Endodermal cell (in vitro differentiated cells): ENCODE results near the gene LEMD3. TPM values are rescaled to one million over a fixed set of nuclear protein-coding genes. Genes with fewer than 3 reads are reported as not detected.

ENCODE experiments used
- DNase-seq: peaks from one replicate; pipeline ENCODE4 v3.0.0-alpha.2; 2017
- H3K27ac ChIP-seq: 2 replicates; pipeline ENCODE4 v1.5.1; 2013; ENCODE audit warnings: mild to moderate bottlenecking, low read depth, low read length, moderate library complexity
- H3K27me3 ChIP-seq: 2 replicates; pipeline ENCODE4 v1.6.1; 2013; ENCODE audit warnings: mild to moderate bottlenecking, low read length, moderate library complexity; ENCODE audit not compliant: insufficient read depth, control insufficient read depth, poor library complexity, severe bottlenecking
- H3K36me3 ChIP-seq: 2 replicates; pipeline ENCODE4 v1.7.0; 2013; ENCODE audit warnings: mild to moderate bottlenecking, low read length, moderate library complexity; ENCODE audit not compliant: control insufficient read depth, insufficient read depth
- H3K4me1 ChIP-seq: one replicate; pipeline ENCODE4 v1.7.0; 2013; ENCODE audit warnings: low read length; ENCODE audit not compliant: control insufficient read depth, insufficient read depth
- H3K4me3 ChIP-seq: 2 replicates; pipeline ENCODE4 v1.5.1; 2013; ENCODE audit warnings: mild to moderate bottlenecking, low read length, moderate library complexity
- H3K9ac ChIP-seq: 2 replicates; pipeline ENCODE4 v1.6.1; 2013; ENCODE audit warnings: mild to moderate bottlenecking, low read length, moderate library complexity; ENCODE audit not compliant: poor library complexity, severe bottlenecking; ENCODE audit errors: extremely low read depth
- H3K9me3 ChIP-seq: 2 replicates; pipeline ENCODE4 v1.6.1; 2013; ENCODE audit warnings: mild to moderate bottlenecking, low read length, moderate library complexity; ENCODE audit not compliant: control insufficient read depth
- H3K27ac Mint-ChIP-seq: 2 replicates; pipeline ENCODE4 v1.8.0; 2020; ENCODE audit warnings: mixed read lengths
- H3K27me3 Mint-ChIP-seq: 2 replicates; pipeline ENCODE4 v1.8.0; 2021; ENCODE audit warnings: mild to moderate bottlenecking, mixed read lengths; ENCODE audit not compliant: insufficient read depth
- H3K36me3 Mint-ChIP-seq: 2 replicates; pipeline ENCODE4 v1.8.0; 2020; ENCODE audit warnings: low read depth, mixed read lengths
- H3K4me1 Mint-ChIP-seq: 2 replicates; pipeline ENCODE4 v1.8.0; 2020; ENCODE audit warnings: mixed read lengths
- H3K4me3 Mint-ChIP-seq: 2 replicates; pipeline ENCODE4 v1.8.0; 2020; ENCODE audit warnings: mild to moderate bottlenecking, moderate library complexity, mixed read lengths
- H3K9me3 Mint-ChIP-seq: 2 replicates; pipeline ENCODE4 v1.8.0; 2020; ENCODE audit warnings: mild to moderate bottlenecking, mixed read lengths
- CTCF ChIP-seq: fragments of 200-600 bp; sonication (generic); conservative IDR thresholded peaks from 2 replicates; pipeline ENCODE4 v1.5.0; 2021; ENCODE audit warnings: antibody characterized with exemption, mild to moderate bottlenecking
- WGBS, 2 experiments: methylation state at CpG; one replicate each; pipeline versions ENCODE4 v1.1.5 to v1.1.7; 2013; ENCODE audit warnings: missing lambda C conversion rate in 2 of 2, mixed read lengths in 1 of 2; ENCODE audit not compliant: insufficient coverage in 1 of 2, insufficient read length in 1 of 2; 5-methylcytosine and 5-hydroxymethylcytosine counted together
- total RNA-seq, 2 donors: library from RNA; stranded (reverse); fragmentation: NEBNext Ultra II Directional in 1 of 2; extraction: Animal tissue kit (Norgen Biotek cat#: 25700) in 1 of 2; gene quantifications; 2 replicates in 1 of 2; 3 replicates in 1 of 2; pipeline ENCODE4 v1.2.1, GENCODE V29; 2021

LEMD3 gene
- total RNA-seq, 2 donors from 2014 or later: 35.8 to 37.3 TPM

- no peak for TF ChIP-seq CTCF
- no CpG with 5 or more reads among the region's 1 CpG for WGBS, 2 experiments
Observed at GRCh38 chr12:65237153-65237552, 67.8 kb downstream of the LEMD3 start.

GRCh38 chr12:65238609-65239008, 69.2 kb downstream of the LEMD3 start:
- H3K27ac ChIP-seq: no peak overlapping the region
- Mint-ChIP-seq H3K4me1 (peaks cover under 1% of the 10 kb centered on the region), H3K4me3 (no peak overlapping the region), H3K27ac (no peak overlapping the region), H3K27me3 (no peaks in the 10 kb centered on the region), H3K9me3 (no peaks in the 10 kb centered on the region), H3K36me3 (peaks cover 18% of the 10 kb centered on the region)
- H3K36me3 ChIP-seq: peaks cover 37% of the 10 kb centered on the region
- no peaks in the 10 kb centered on the region for H3K9me3 ChIP-seq
- H3K27me3 ChIP-seq: no peaks in the 10 kb centered on the region
- no peak for TF ChIP-seq CTCF
- no peaks in the 10 kb centered on the region for H3K4me1 ChIP-seq
- H3K4me3 ChIP-seq: no peak overlapping the region
- H3K9ac ChIP-seq: no peak overlapping the region
- no peak for DNase-seq
- WGBS, 2 experiments: 94 to 100% methylated on average over 1 to 3 of the region's 3 CpGs

More at GRCh38 chr12:65237153-65237552, 67.8 kb downstream of the LEMD3 start:
- H3K9ac ChIP-seq: no peak overlapping the region
- H3K27me3 ChIP-seq: no peaks in the 10 kb centered on the region
- no peak for DNase-seq
- no peaks in the 10 kb centered on the region for H3K4me1 ChIP-seq
- H3K4me3 ChIP-seq: no peak overlapping the region
- no peaks in the 10 kb centered on the region for H3K27me3 Mint-ChIP-seq
- H3K27ac Mint-ChIP-seq: no peak overlapping the region
- no peaks in the 10 kb centered on the region for H3K9me3 Mint-ChIP-seq
- no peak overlapping the region for H3K27ac ChIP-seq
- H3K9me3 ChIP-seq: no peaks in the 10 kb centered on the region
- H3K36me3 Mint-ChIP-seq: peaks cover 11% of the 10 kb centered on the region
- peaks cover 27% of the 10 kb centered on the region for H3K36me3 ChIP-seq
- no peak overlapping the region for H3K4me3 Mint-ChIP-seq
- H3K4me1 Mint-ChIP-seq: peaks cover 2% of the 10 kb centered on the region

GRCh38 chr12:65248656-65249633, 79.6 kb downstream of the LEMD3 start:
- H3K9me3 Mint-ChIP-seq: no peaks in the 10 kb centered on the region
- H3K4me1 Mint-ChIP-seq: no peaks in the 10 kb centered on the region
- no peak overlapping the region for H3K4me3 Mint-ChIP-seq
- no peak overlapping the region for H3K27ac Mint-ChIP-seq
- Histone ChIP-seq H3K27me3 (no peaks in the 10 kb centered on the region), H3K9me3 (no peaks in the 10 kb centered on the region), H3K4me1 (no peaks in the 10 kb centered on the region), H3K27ac (no peak overlapping the region), H3K4me3 (no peak overlapping the region), H3K36me3 (peaks cover 50% of the 10 kb centered on the region), H3K9ac (no peak overlapping the region)
- H3K36me3 Mint-ChIP-seq: peaks cover 18% of the 10 kb centered on the region
- no peak for DNase-seq
- H3K27me3 Mint-ChIP-seq: no peaks in the 10 kb centered on the region
- WGBS, 2 experiments: 93 to 100% methylated on average over 1 to 2 of the region's 2 CpGs
- no peak for TF ChIP-seq CTCF
